ENCODE measurements around the gene MBNL2.
A peak's percentile ranks its signal among the peaks of the same experiment; 100 is the strongest.

Gene MBNL2

DNA sequence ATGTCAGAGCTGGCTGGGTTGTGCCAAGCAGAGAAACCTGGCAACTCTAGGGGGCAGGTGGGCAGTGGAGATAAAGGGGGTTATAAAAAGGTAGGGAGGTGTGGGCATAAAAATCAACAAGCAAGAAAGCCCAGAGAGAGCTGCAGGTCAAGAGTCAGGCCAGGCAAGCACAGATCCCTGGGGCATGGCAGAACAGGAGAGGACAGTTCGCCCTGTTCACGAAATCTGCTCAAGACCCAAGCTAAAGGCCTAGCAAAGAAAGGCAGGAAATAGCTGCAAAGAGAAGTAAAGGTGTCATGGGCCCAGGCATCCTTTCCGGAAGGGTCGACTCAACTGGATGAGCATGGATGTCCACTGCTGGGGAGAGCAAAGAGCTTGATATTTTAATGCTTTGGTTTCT is 3.4 kb downstream of the MBNL2 start:
- Histone ChIP-seq H3K4me3 (ENCODE audit: low read length) (peak overlapping the region; percentile 76), H3K4me1 (ENCODE audit: control insufficient read depth, insufficient read depth, low read length) (peaks cover 43% of the 10 kb centered on the region), H3K4me2 (ENCODE audit: low read length) (peak overlapping the region; percentile 92), H3K9ac (ENCODE audit: low read depth, low read length) (no peak overlapping the region), H3K27me3 (ENCODE audit: control insufficient read depth, insufficient read depth, low read length) (no peaks in the 10 kb centered on the region), H3K36me3 (ENCODE audit: insufficient read depth, low read length) (no peaks in the 10 kb centered on the region), H3K9me3 (replicated peaks; ENCODE audit: low read length) (no peaks in the 10 kb centered on the region)

DNA sequence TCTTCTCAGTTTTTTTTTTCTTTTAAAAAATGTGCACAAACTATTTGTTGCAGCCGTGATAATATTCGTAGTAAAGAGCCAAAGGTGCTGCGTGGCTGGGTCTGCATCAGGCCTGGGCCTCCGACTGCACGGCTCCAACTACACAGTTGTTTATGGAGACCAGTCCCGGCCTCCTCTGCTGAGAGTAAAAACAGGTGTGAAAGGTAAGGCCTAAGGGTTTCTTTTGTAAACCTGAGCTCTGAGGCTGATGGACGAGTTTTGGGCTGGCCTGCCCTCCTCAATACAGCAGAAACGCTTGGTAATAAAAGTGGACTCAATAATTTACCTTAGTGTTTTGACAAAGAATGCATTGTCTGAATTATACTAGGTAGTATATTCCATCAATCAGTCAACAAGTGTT is 3.9 kb downstream of the MBNL2 start:
- peaks cover 43% of the 10 kb centered on the region for H3K4me1 ChIP-seq (ENCODE audit: control insufficient read depth, insufficient read depth, low read length)
- H3K4me2 ChIP-seq (ENCODE audit: low read length): peak overlapping the region; percentile 92
- no peaks in the 10 kb centered on the region for H3K36me3 ChIP-seq (ENCODE audit: insufficient read depth, low read length)
- H3K4me3 ChIP-seq (ENCODE audit: low read length): no peak overlapping the region
- no peaks in the 10 kb centered on the region for H3K27me3 ChIP-seq (ENCODE audit: control insufficient read depth, insufficient read depth, low read length)
- no peak overlapping the region for H3K9ac ChIP-seq (ENCODE audit: low read depth, low read length)
- no peaks in the 10 kb centered on the region for H3K9me3 ChIP-seq (replicated peaks; ENCODE audit: low read length)

DNA sequence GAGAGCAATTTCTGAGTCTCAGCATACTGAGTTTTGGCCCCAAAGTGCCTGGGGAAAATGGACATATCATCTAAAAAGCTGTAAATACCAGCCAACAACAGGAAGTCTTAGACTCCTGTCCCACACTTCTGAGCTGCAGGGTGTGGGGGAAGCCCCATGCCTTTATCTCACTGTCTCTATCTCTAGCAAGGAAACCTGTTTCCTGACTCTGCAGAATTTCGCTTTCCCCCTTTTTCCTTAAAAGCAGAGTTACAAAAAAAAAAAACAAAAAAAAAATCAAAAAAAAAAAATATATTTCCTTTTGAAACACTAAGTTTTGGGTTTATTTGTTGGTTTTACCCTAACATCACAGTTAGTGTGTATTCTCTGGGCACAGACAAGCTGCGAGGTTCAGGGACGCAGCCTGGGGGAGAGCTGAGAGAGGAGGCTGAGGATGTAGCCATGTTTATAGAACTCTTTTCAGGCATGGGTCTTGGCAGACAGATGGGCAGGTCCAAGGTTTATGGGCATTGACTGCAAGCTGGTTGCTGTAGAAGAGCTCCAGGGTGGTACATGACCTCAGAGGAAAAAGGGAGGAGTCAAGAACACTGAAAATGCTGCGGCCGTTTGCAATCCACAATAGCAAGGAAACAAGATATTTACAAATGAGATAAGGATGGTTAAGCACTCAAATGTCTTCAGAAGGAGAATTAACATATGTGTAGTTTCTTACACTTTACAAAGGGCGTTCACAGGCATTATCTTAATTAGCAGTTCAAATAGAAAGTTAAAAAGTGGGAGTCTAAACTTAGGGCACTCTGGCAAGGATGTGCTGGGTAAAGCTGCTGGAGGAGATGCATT is 4.9 kb downstream of the MBNL2 start:
- peaks cover 43% of the 10 kb centered on the region for H3K4me1 ChIP-seq (ENCODE audit: control insufficient read depth, insufficient read depth, low read length)
- no peaks in the 10 kb centered on the region for H3K27me3 ChIP-seq (ENCODE audit: control insufficient read depth, insufficient read depth, low read length)
- H3K9me3 ChIP-seq (replicated peaks; ENCODE audit: low read length): no peaks in the 10 kb centered on the region
- H3K9ac ChIP-seq (ENCODE audit: low read depth, low read length): no peak overlapping the region
- H3K36me3 ChIP-seq (ENCODE audit: insufficient read depth, low read length): no peaks in the 10 kb centered on the region
- peak overlapping the region; percentile 35 for H3K4me2 ChIP-seq (ENCODE audit: low read length)
- no peak overlapping the region for H3K4me3 ChIP-seq (ENCODE audit: low read length)

DNA sequence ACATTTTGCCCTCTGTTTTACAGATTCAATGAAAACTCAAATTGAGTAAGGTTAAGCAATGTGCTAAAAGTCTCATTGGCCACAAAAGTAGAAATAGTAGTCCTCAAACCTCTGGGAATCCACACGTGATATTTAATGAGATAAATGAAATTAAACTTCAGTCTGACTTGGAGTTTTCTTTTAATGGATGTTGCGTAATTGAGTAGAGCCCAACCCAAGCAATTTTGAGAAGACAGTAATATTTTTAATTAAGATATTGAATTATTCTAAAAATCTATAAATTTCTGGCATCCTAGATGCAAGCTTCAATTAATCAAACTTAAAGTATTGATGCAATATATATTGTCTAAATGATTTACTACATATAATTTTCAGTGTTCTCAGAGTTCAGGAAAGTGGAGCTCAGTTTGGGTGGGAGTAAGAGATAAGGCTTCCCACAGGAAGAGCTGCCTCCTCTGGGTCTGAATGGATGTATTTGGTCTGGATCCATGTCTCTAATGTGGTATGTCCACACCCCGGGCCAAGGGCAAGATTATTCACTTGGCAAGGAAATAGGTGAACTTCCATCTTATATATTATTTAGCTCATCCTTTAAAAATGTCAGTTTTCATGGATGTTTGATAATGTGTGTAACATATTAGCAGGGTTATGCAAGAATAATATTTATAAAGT is 6.9 kb downstream of the MBNL2 start:
- Histone ChIP-seq H3K4me2 (ENCODE audit: low read length) (no peak overlapping the region), H3K27me3 (ENCODE audit: control insufficient read depth, insufficient read depth, low read length) (no peaks in the 10 kb centered on the region), H3K9ac (ENCODE audit: low read depth, low read length) (no peak overlapping the region), H3K36me3 (ENCODE audit: insufficient read depth, low read length) (peaks cover 3% of the 10 kb centered on the region), H3K4me3 (ENCODE audit: low read length) (no peak overlapping the region), H3K4me1 (ENCODE audit: control insufficient read depth, insufficient read depth, low read length) (peaks cover 43% of the 10 kb centered on the region), H3K9me3 (replicated peaks; ENCODE audit: low read length) (no peaks in the 10 kb centered on the region)

DNA sequence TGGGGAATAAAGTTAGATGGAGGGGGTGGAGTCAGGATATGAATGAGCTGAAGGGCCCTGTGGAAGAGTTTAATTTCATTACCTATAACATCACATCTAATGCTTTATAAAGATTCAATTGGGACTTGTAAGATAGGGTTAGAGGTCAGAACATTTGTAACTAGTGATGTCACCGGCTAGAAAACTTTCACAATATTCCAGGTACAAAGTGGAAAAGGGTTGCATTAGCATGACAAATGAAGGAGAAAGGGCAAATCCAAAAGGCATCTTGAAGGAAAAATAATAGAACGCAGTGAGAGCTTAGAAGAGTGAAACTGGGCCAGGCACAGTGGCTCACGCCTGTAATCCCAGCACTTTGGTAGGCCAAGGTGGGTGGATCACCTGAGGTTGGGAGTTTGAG is 7.6 kb downstream of the MBNL2 start:
- Histone ChIP-seq H3K4me3 (ENCODE audit: low read length) (no peak overlapping the region), H3K4me1 (ENCODE audit: control insufficient read depth, insufficient read depth, low read length) (peaks cover 40% of the 10 kb centered on the region), H3K9me3 (replicated peaks; ENCODE audit: low read length) (no peaks in the 10 kb centered on the region), H3K27me3 (ENCODE audit: control insufficient read depth, insufficient read depth, low read length) (no peaks in the 10 kb centered on the region), H3K36me3 (ENCODE audit: insufficient read depth, low read length) (peaks cover 3% of the 10 kb centered on the region), H3K9ac (ENCODE audit: low read depth, low read length) (no peak overlapping the region), H3K4me2 (ENCODE audit: low read length) (no peak overlapping the region)

DNA sequence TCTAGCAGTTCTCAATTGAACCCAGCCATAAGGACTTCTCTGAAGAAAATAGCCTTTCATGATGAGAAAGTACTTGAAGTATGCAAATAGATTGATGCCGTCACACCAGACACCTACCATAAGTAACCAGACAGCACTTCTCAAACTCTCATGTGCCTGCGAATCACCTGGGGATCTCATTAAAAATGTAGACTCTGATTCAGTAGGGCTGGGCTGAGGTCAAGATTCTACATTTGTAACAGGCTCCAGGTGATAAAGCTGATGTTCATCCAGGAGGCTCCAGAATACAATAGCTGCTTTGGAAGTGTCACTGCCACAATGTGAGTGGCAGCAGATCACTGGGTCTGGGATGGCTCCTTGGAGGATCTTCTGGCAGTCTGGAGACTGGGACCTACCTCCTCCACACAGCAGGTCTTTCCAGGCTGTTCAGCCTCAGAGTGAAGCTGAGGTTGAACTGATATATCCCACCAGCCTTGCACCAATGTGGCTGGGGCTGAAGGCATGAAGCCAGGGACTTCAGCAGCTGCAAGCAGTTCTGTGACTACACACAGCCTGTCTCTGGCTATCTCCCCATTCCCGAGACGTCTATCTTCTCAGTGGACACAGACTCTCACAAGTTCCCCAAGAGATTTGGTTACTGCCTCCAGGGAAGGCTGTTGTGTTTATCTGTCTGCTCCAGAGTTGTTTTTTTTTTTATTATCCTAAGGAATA is 9.1 kb downstream of the MBNL2 start:
- Histone ChIP-seq H3K9me3 (replicated peaks; ENCODE audit: low read length) (no peaks in the 10 kb centered on the region), H3K36me3 (ENCODE audit: insufficient read depth, low read length) (peaks cover 3% of the 10 kb centered on the region), H3K9ac (ENCODE audit: low read depth, low read length) (no peak overlapping the region), H3K27me3 (ENCODE audit: control insufficient read depth, insufficient read depth, low read length) (no peaks in the 10 kb centered on the region), H3K4me3 (ENCODE audit: low read length) (no peak overlapping the region), H3K4me1 (ENCODE audit: control insufficient read depth, insufficient read depth, low read length) (peaks cover 25% of the 10 kb centered on the region), H3K4me2 (ENCODE audit: low read length) (no peak overlapping the region)

DNA sequence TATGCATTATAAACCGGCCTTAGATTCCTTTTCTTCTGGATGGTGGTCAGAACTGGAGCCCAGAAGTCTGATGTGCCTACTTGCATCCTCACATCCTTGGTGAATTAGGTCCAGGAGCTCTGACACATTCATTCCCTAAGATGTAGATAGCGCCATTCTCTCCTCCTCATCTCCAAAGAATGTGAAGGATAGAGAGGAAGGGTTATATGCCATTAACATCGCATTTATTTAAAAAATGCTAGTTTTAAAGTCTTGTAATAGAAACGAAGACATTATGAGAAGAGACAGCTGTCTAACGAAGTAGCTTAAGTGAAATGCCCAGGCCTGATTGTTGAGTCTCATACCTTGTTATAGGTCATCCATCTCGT is 9.7 kb downstream of the MBNL2 start:
- H3K27me3 ChIP-seq (ENCODE audit: control insufficient read depth, insufficient read depth, low read length): no peaks in the 10 kb centered on the region
- H3K4me2 ChIP-seq (ENCODE audit: low read length): no peak overlapping the region
- peaks cover 23% of the 10 kb centered on the region for H3K4me1 ChIP-seq (ENCODE audit: control insufficient read depth, insufficient read depth, low read length)
- no peak overlapping the region for H3K4me3 ChIP-seq (ENCODE audit: low read length)
- peaks cover 3% of the 10 kb centered on the region for H3K36me3 ChIP-seq (ENCODE audit: insufficient read depth, low read length)
- H3K9me3 ChIP-seq (replicated peaks; ENCODE audit: low read length): no peaks in the 10 kb centered on the region
- H3K9ac ChIP-seq (ENCODE audit: low read depth, low read length): no peak overlapping the region

DNA sequence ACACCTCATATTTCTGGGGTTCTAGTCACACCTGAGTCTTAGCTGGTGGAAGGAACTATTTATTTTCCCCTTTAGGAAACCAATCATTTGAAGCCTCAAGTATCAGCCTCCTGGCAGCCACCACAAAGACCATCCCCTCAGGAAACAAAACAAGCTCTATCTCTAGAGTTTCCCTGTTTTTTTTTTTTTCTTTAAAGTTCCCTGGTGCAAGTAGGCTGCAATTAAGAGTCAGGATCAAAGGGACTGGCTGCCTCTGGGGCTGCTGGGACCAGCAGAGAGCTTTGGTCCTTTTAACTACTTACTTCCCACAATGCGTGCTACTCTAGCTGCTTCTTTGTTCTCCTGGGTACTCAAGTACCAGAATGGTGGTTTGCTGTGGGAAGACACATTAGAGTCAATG is 11.4 kb downstream of the MBNL2 start:
- Histone ChIP-seq H3K36me3 (ENCODE audit: insufficient read depth, low read length) (peaks cover 3% of the 10 kb centered on the region), H3K4me2 (ENCODE audit: low read length) (no peak overlapping the region), H3K4me1 (ENCODE audit: control insufficient read depth, insufficient read depth, low read length) (peaks cover 17% of the 10 kb centered on the region), H3K9ac (ENCODE audit: low read depth, low read length) (no peak overlapping the region), H3K9me3 (replicated peaks; ENCODE audit: low read length) (no peaks in the 10 kb centered on the region), H3K4me3 (ENCODE audit: low read length) (no peak overlapping the region), H3K27me3 (ENCODE audit: control insufficient read depth, insufficient read depth, low read length) (no peaks in the 10 kb centered on the region)

DNA sequence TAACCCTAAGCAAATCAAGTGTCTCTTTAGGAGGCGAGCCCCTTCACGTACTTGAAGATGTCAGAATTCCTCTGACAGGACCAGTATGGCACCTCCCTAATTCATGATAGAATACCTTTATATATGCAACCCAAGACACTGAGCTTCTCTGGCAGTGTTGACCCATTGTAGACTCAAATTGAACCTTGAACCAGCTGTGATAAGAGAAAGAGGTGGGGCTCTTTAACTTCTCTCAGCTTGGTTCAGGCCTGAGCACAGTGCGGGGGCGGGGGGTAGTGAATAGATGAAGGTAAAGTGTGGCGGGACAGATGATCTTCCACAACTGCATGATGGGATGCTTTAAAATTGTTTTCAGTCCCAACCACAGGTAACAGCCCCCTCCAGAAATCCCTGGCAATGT is 12.1 kb downstream of the MBNL2 start:
- Histone ChIP-seq H3K4me2 (ENCODE audit: low read length) (no peak overlapping the region), H3K4me3 (ENCODE audit: low read length) (no peak overlapping the region), H3K4me1 (ENCODE audit: control insufficient read depth, insufficient read depth, low read length) (peaks cover 14% of the 10 kb centered on the region), H3K27me3 (ENCODE audit: control insufficient read depth, insufficient read depth, low read length) (no peaks in the 10 kb centered on the region), H3K9me3 (replicated peaks; ENCODE audit: low read length) (no peaks in the 10 kb centered on the region), H3K9ac (ENCODE audit: low read depth, low read length) (no peak overlapping the region), H3K36me3 (ENCODE audit: insufficient read depth, low read length) (peaks cover 3% of the 10 kb centered on the region)

DNA sequence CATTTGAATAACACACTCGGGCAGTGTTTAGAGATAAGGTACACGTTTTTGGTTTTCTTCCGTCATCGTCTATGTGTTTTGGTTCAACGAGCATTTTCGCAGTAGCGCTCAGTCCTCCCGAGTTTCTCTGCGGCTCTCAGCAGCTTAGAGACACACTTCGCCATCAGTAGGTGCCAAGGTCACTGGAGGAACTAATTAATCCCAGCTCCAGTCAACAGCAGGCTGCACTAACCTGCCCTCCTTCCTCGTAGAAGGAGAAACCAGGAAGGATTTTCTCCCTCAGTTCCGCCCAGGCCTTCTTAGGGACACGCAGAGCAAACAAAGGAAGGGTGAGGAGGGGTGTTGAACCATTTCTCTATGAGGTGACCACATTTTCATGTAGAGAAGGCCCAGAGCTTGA is 12.6 kb downstream of the MBNL2 start:
- H3K4me2 ChIP-seq (ENCODE audit: low read length): no peak overlapping the region
- H3K9me3 ChIP-seq (replicated peaks; ENCODE audit: low read length): no peaks in the 10 kb centered on the region
- H3K36me3 ChIP-seq (ENCODE audit: insufficient read depth, low read length): peaks cover 3% of the 10 kb centered on the region
- H3K4me1 ChIP-seq (ENCODE audit: control insufficient read depth, insufficient read depth, low read length): peaks cover 15% of the 10 kb centered on the region
- H3K27me3 ChIP-seq (ENCODE audit: control insufficient read depth, insufficient read depth, low read length): no peaks in the 10 kb centered on the region
- no peak overlapping the region for H3K4me3 ChIP-seq (ENCODE audit: low read length)
- no peak overlapping the region for H3K9ac ChIP-seq (ENCODE audit: low read depth, low read length)

DNA sequence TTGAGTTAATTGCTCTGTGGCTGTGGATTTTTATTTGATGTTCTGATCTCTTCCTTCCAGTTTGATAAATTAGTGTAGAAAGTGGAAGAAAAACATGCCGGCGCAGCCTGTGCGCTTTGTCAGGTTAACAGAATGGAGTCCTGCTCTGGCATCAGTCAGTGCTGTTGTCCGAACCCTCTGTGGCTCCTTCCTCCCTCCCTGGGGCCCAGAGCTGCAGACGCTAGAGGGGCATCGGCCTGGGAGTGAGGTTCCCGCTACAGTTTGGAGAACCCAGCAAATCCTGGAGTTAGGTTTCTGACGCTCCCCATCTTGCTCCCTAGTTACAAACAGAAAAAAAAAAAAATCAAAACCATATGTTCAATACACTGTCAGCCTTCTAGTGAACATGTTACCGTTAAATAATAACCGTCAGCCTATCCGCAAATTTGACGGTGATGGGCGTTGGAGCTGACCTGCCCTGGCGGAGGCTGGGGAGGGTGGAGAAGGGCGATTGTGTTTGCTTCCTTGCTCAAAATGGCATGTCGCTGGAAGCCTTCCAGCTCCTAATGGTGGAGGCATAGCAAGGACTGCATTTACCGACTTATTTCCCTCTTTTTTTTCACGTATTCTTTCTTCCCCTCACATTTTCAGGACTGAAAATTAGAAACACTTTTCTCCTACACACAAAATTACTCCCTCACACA is 13.6 kb downstream of the MBNL2 start:
- peaks cover 3% of the 10 kb centered on the region for H3K36me3 ChIP-seq (ENCODE audit: insufficient read depth, low read length)
- peaks cover 14% of the 10 kb centered on the region for H3K4me1 ChIP-seq (ENCODE audit: control insufficient read depth, insufficient read depth, low read length)
- H3K27me3 ChIP-seq (ENCODE audit: control insufficient read depth, insufficient read depth, low read length): no peaks in the 10 kb centered on the region
- H3K4me2 ChIP-seq (ENCODE audit: low read length): no peak overlapping the region
- no peak overlapping the region for H3K4me3 ChIP-seq (ENCODE audit: low read length)
- no peak overlapping the region for H3K9ac ChIP-seq (ENCODE audit: low read depth, low read length)
- H3K9me3 ChIP-seq (replicated peaks; ENCODE audit: low read length): no peaks in the 10 kb centered on the region

Measured in skeletal muscle satellite cell (primary cell).